Fibroblast of the aortic adventitia (primary cell): ENCODE data around the gene TBC1D32. TPM values are rescaled to one million over a fixed set of nuclear protein-coding genes. Genes with fewer than 3 reads are reported as not detected.

Experiments used
- DNase-seq: peaks from one replicate; pipeline ENCODE4 v3.0.0-alpha.2; 2010; ENCODE audit warnings: low read depth
- H3K4me3 ChIP-seq: 2 replicates; pipeline ENCODE4 v1.5.1; 2011; ENCODE audit warnings: low read depth, mild to moderate bottlenecking, control low read depth, low read length, moderate library complexity
- total RNA-seq: library from RNA; depleted of rRNA; stranded (reverse); fragments of >200 nt; gene quantifications from 2 replicates; pipeline ENCODE4 v1.2.3, GENCODE V29; 2012; ENCODE audit warnings: low replicate concordance
- TF ChIP-seq, protein P1 (sequence below): IDR thresholded peaks from 2 replicates; pipeline ENCODE4 v1.5.1; 2011; ENCODE audit warnings: mild to moderate bottlenecking, low read length, control low read depth, inconsistent platforms; ENCODE audit not compliant: insufficient read depth

The TBC1D32 gene
- total RNA-seq, 1 donor: 21.2 TPM

DNA sequence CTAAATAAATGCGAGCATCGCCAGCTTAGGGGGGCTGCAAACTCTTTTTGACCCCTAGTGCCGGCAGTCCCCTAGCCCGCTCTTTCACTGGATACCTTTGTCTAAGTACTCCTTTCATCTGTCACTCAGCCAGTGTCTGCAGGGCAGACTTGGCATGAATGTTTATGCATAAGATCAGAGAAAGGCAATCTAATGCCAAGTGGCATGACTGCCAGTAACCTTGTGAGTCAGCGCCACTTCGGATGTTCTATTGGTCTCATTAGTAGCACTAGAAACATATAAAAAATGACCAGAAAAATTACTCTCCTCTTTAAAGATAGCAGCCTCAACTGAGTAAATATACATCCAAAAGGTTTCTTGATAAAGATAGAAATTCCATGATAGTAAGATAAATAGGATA lies 192.2 kb downstream of the TBC1D32 start:
- TF ChIP-seq, protein P1, sequence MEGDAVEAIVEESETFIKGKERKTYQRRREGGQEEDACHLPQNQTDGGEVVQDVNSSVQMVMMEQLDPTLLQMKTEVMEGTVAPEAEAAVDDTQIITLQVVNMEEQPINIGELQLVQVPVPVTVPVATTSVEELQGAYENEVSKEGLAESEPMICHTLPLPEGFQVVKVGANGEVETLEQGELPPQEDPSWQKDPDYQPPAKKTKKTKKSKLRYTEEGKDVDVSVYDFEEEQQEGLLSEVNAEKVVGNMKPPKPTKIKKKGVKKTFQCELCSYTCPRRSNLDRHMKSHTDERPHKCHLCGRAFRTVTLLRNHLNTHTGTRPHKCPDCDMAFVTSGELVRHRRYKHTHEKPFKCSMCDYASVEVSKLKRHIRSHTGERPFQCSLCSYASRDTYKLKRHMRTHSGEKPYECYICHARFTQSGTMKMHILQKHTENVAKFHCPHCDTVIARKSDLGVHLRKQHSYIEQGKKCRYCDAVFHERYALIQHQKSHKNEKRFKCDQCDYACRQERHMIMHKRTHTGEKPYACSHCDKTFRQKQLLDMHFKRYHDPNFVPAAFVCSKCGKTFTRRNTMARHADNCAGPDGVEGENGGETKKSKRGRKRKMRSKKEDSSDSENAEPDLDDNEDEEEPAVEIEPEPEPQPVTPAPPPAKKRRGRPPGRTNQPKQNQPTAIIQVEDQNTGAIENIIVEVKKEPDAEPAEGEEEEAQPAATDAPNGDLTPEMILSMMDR: no peak
- H3K4me3 ChIP-seq: no peak overlapping the region
- peak; percentile 2 for DNase-seq

DNA sequence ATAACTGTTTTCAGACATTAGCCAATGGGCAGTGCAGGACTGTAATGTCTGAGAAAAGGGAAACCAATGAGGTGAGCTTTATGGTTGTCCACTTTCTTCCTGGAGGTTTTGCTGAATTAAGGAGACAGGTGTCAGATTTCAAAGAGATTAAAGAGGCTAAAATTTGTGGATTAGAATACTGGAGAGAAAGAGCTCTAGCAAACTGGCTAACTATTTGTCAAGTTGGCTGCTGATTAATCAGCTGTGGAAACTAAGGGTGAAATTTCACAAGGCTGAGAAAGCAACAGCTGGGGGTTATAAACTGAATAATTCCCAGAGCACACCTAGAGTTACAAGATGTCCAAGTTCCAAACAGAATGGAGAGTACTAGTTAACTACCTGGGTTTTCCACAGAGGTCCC lies 198.9 kb downstream of the TBC1D32 start:
- TF ChIP-seq, protein P1: no peak
- no peak for DNase-seq
- H3K4me3 ChIP-seq: no peak overlapping the region

DNA sequence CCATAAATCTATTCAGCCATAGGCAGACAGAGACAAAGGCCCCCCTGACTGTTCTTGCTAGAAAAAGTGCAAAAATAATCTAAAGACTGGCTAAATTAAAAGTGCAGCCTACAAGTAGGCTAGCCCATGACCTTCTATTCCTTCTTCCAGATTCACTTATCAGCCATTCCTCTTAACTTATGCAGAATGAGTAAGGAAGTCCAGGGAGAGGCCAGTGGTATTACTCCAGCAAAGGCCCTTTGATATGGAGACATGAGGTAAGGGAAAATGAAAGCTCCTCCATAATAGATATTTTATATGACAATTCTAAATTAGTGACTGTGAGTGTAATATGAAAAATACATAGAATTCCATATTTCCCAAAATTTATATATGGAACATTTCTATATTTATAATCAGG lies 199.4 kb downstream of the TBC1D32 start:
- DNase-seq: no peak
- TF ChIP-seq, protein P1: no peak
- no peak overlapping the region for H3K4me3 ChIP-seq

DNA sequence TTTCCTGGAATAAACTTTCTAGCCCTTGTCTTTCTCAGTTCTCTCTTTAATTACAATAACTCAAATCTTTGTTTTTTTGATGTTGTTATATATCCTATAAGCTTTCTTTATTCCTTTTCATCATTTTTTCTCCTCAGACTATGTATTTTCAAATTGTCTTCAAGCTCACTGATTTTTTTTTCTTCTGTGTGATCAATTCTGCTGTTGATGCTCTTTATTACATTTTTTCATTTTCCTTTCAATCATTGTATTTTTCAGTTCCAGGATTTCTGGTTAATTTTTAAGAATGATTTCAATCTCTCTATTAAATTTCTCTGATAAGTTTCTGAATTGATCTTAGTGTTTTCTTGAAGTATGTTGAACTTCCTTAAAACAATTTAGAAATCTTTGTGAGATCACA lies 209.7 kb downstream of the TBC1D32 start:
- TF ChIP-seq, protein P1: no peak

DNA sequence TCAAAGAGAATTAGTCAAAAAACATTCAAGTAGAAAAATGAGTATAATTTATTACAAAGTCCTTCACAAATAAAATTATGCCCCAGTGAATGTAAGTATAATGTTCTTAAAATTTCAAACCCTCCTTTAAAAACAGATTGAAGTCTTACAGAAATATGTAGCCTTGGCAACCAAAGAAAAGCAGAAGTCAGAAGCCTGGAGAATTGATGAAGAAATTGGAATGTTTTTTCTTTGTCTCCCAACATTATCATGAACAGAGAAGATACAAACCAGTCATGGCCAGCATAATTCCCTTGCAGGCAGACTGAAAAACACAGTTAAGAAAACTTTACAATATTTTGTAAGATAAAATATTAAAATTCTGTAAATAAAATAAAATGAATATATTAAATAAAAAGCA lies 221.9 kb downstream of the TBC1D32 start:
- DNase-seq: no peak
- H3K4me3 ChIP-seq: no peak overlapping the region
- TF ChIP-seq, protein P1: no peak

More for the DNA sequence above, 209.7 kb downstream of the TBC1D32 start:
- no peak overlapping the region for H3K4me3 ChIP-seq
- DNase-seq: no peak

DNA sequence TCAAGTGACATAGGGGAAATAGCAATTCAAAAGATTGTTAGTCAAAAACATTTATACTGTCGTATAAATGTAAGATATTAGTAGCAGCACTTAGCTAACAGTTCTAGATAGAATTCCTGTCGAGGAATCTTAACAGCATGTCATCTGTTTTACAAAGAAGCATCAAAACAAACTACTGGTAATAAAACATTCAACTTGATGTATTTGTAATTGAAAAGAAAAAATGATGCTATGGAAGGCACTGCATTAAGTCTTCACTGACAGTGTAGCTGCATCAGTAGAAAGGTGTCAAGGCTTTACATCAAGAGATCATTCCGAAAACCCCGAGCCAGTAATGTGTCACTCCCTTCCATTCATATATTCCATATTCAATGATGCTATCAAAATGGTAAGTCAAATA lies 223.5 kb downstream of the TBC1D32 start:
- no peak overlapping the region for H3K4me3 ChIP-seq
- TF ChIP-seq, protein P1: no peak
- no peak for DNase-seq

DNA sequence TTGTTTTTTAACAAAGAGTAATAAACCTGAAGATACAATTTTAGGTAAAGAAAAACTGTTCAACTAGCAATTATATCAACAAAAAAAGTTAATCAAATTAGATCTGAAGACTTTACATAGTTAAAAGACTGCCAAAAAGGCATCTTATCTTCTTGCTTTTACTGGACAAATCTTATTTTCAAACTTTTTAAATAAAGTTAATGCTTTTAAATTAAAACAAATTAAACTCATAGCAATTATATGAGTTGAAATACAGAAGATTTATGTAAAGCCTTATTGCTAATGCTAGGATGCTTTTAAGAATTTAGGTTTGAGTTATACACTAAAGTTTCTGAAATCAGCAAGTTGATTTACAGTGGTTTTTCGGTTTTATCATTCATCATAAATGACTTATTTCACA lies 227.3 kb downstream of the TBC1D32 start:
- TF ChIP-seq, protein P1: no peak
- DNase-seq: no peak
- H3K4me3 ChIP-seq: no peak overlapping the region
